GM19463 (cell line): ENCODE results near the gene GNPTAB.
"Not testable (repeated sequence)": the region's sequence is repeated elsewhere in the genome, so short reads cannot be mapped to it uniquely, and the experiment has no call there.

Source experiments
- ATAC-seq: cut with Tn5 transposase; IDR thresholded peaks from one replicate; pipeline ENCODE4 v1.9.1; 2021; ENCODE audit warnings: mild to moderate bottlenecking, moderate library complexity; ENCODE audit not compliant: unreplicated experiment

The GNPTAB gene

GRCh38 chr12:101854747-101855146 is 24.0 kb upstream of the GNPTAB start:
- peak; percentile 48 for ATAC-seq

GRCh38 chr12:101852998-101853397 is 22.2 kb upstream of the GNPTAB start:
- no peak for ATAC-seq

DNA sequence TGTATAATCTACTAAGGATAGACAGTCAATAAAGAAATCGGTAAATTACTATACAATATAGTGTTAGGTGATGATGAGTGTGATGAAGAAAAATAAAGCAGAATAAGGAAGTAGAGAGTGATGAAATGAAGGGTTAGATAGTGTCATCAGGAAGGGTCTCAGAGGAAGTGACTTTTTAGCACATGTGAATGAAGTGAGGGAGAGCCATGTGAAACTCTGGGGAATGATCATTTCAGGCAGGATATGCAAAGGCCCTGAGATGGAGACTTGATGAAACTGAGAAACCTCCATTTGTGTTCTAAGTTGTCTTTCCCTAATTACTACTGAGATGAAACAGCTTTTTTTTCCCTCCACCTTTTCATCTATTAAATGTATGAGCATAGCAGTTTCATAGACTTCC is 19.4 kb upstream of the GNPTAB start:
- ATAC-seq, result peak; percentile 48

DNA sequence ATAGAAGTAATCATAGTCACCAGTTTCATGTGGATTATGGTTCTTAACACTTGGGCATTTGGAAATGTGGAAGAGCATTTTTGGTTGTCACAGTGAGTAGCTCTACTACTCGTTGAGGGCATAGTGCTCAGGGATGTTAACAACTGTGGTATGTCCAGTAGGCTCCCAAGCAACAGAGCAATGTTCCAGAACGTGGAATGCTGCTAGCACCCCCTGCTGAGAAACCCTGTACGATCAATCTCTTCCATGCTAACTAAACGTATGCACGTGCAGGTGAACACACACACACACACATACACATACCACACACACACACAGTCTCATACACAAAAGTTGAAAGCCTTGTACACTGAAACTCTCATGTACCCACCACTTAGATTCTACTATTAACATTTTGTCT is 16.6 kb upstream of the GNPTAB start:
- ATAC-seq, result no peak

- ATAC-seq, result no peak
Measured at GRCh38 chr12:101845137-101845711, 14.5 kb upstream of the GNPTAB start.

- ATAC-seq, result no peak
Measured at GRCh38 chr12:101841069-101841468, 10.3 kb upstream of the GNPTAB start.

DNA sequence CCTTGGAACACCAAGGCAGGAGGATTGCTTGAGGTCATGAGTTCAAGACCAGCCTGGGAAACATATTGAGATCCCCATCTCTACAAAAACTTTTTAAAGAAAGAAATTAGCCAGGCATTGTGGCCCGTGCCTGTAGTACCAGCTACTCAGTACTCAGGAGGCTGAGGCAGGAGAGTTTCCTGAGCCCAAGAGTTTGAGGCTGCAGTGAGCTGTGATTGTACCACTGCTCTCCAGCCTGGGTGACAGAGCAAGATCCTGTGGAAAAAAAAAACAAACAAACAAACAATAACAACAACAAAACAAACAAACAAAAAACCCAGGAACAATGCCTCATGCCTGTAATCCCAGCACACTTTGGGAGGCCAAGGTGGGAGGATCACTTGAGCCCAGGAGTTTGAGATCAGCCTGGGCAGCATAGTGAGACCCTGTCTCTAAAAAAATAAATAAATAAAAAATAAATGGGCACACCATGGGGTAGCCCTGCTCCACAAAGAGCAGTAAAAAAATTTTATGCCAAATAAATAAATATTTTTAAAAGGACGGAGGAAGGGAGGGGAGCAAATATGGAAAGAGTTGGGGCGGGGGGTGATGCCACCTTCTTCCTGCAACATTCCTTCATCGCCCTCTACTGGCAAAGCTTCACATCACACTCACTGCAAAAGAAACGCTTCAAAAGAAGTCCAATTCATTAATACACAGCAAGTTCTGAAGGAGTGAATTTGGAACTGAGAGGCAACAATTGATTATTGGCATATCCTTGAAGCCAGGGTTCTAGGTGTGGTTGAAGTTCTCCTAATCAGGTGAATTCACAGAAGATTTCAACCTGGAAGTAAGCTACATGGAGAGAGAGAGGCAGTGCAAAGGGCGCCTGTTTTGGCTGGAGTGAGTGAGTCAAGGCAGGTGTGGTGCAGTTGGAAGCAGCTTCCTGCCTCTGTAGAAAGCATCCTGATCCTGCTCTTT is 8.8 kb upstream of the GNPTAB start:
- no peak for ATAC-seq

- ATAC-seq, result peak; percentile 75
Measured at GRCh38 chr12:101838628-101839323, 8.0 kb upstream of the GNPTAB start.

DNA sequence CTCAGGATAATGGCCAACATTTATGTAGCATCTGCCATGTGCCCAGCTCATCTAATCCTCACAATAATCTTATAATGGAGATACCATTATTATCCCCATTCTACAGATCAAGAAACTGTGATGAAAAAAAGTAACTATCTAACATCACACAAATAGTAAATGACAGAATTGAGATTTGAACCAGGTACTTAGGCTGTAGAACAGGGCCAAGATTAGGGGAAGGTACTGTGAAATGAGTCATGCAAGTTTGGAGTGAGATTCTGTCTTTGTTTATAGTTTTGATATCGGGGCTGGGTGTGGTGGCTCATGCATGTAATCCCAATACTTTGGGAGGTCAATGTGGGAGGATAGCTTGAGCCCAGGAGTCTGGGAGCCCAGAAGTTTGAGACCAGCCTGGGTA is 1.3 kb upstream of the GNPTAB start:
- ATAC-seq, result no peak

- ATAC-seq, result no peak
Measured at GRCh38 chr12:101829639-101830366, 956 bp downstream of the GNPTAB start.

DNA sequence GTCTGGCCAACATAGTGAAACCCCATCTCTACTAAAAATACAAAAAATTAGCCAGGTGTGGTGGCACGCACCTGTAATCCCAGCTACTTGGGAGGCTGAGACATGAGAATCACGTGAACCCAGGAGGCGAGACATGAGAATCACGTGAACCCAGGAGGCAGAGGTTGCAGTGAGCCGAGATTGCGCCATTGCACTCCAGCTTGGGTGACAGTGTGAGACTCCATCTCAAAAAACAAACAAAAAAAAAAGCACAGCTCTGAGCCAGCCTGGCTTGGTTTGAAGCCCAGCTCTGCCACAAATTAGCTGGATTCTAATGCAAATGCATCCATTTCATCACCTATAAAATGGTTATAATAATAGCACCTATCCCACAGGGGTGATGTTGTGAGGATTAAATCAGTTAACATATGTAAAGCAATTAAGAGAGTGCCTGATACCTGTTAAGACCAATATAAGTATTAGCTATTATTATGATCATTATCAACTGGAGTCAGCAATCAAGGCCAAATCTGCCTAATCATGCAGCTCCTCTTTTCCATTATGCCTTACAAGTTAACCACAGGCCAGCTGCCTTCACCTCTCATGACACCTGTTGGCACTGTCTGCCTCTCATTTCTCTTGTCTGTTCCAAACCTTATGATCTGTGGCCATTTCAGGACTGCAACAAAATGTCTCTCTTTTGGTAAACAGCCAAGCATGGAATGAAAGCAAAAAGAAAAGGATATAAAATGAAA is 2.1 kb downstream of the GNPTAB start:
- ATAC-seq, result no peak

DNA sequence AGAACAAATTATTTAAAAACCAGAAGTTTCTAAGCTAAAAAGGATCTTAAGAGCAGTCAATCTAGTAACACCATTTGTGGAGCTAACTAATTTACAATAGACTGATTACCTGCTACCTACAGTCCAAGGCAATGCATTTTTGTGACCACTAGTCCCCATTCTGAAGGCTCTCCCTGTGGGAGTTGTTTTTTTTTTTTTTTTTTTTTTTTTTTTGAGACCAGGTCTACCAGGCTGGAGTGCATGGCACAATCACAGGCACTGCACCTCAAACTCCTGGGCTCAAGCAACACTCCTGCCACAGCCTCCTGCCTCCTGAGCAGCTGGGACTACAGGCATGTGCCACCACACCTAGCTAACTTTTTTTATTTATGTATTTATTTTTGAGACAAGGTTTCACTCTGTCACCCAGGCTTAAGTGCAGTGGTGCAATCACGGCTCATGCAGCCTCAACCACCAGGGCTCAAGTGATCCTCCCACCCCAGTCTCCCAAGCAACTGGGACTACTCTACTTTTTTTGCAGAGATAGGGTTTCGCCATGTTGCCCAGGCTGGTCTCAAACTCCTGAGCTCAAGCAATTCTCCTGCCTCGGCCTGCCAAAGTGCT is 3.9 kb downstream of the GNPTAB start:
- no peak for ATAC-seq

DNA sequence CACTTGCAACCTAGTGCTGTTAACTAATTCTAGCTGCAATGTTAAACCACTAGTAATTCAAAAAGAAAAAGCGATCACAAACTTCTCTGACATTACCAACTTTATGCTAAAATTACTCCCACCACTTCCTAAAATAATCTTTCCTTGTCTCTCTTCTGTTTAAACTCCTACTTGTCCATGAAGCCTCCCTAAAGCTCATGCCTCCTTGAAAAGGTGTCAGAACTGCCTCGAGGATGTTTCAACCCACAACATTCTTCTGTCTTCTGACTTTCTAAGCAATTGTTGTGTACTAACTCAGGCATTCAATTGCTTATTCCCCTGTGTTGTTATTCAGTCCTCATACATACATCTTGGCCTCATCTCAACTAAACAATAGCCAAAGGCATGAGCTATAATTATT is 5.9 kb downstream of the GNPTAB start:
- no peak for ATAC-seq

- ATAC-seq, result peak; percentile 80
Measured at GRCh38 chr12:101823891-101824290, 6.9 kb downstream of the GNPTAB start.

- ATAC-seq, result no peak
Measured at GRCh38 chr12:101823039-101823438, 7.7 kb downstream of the GNPTAB start.

DNA sequence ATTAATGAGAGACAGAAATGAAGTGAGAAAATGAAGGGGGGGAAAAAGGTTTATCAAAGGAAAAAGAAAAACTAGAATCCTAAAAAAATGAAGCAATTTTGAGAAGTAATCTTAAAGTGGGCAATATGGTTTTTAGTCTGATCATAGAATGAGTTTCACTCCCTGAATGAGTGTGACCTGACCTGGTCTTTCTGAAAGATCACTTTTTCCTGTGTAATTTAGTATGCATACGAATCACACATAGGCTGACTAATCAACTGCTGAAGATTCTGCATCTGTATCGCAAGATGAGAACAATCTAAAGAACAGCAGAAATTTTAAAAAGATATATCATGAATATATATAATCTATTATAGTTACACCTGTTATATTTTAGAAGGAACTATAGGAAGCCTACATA is 11.3 kb downstream of the GNPTAB start:
- peak; percentile 62 for ATAC-seq

- ATAC-seq, result not testable (repeated sequence)
Measured at GRCh38 chr12:101818689-101819088, 12.1 kb downstream of the GNPTAB start.

DNA sequence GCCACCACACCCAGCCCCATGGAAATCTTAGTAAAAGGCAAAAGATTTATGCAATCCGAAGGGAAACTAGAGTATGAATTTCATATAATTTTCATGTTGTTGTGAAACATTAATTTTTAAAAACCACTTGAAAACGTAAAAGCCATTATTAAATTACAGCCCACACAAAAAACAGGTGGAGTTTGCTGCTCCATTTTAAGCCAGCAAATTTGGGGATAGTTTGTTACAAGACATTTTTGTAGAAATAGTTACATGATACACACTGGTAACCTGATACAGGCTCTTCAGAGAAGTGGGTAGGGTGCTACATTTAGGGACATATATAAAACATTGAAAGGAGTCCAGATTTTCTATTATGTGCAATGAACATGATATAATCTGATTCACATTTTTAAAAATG is 17.6 kb downstream of the GNPTAB start:
- no peak for ATAC-seq

DNA sequence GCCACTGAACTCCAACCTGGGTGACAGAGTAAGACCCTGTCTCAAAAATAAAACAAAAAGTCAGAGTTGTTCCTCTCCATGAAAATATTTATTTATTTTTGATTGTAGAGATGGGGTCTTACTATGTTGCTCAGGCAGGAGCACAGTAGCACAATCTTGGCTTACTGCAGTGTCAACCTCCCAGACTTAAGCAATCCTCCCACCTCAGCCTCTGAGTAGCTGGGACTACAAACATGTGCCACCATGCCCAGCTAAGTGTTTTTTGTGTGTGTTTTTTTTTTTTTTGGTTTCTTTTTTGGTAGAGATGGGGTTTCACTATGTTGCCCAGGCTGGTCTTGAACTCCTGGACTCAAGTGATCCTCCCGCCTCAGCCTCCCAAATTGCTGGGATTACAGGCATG is 18.0 kb downstream of the GNPTAB start:
- ATAC-seq, result not testable (repeated sequence)

DNA sequence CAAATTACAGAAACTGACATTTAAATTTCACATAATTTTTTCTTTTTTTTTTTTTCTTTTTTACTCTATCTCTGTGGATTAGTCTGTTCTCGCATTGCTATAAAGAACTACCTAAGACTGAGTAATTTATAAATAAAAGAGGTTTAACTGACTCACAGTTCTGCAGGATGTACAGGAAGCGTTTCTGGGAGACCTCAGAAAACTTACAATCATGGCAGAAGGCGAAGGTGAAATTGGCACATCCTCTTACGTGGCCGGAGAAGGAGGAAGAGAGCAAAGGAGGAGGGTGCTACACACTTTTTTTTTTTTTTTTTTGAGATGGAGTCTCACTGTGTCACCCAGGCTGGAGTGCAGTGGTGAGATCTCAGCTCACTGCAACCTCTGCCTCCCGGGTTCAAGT is 19.4 kb downstream of the GNPTAB start:
- ATAC-seq, result not testable (repeated sequence)
